Cardiac muscle cell (in vitro differentiated cells and primary cell): ENCODE data around the gene MAN1B1. TPM values are rescaled to one million over a fixed set of nuclear protein-coding genes. Genes with fewer than 3 reads are reported as not detected.

Source experiments
- DNase-seq, 2 donors: peaks; one replicate each; pipeline versions ENCODE4 v3.0.0 to v3.0.0-alpha.2; 2010 to 2017; ENCODE audit warnings: low read depth in 1 of 2, low spot score in 1 of 2
- H3K27ac ChIP-seq: fragments of 200-600 bp; sonication (generic); 2 replicates; pipeline ENCODE4 v1.5.1; 2016
- H3K27me3 ChIP-seq: fragments of 200-600 bp; sonication (generic); 2 replicates; pipeline ENCODE4 v1.6.0; 2016; ENCODE audit warnings: control low read depth
- H3K36me3 ChIP-seq: fragments of 200-600 bp; sonication (generic); 2 replicates; pipeline ENCODE4 v1.5.1; 2016; ENCODE audit warnings: control low read depth
- H3K4me1 ChIP-seq: fragments of 200-600 bp; sonication (generic); 2 replicates; pipeline ENCODE4 v1.8.1; 2017; ENCODE audit warnings: low read depth, mild to moderate bottlenecking, mixed run types
- H3K4me3 ChIP-seq: fragments of 200-600 bp; sonication (generic); 2 replicates; pipeline ENCODE4 v1.5.1; 2016; ENCODE audit warnings: mild to moderate bottlenecking
- H3K9me3 ChIP-seq: fragments of 200-600 bp; sonication (generic); 2 replicates; pipeline ENCODE4 v1.5.1; 2017; ENCODE audit warnings: low read depth, mild to moderate bottlenecking, control low read depth
- CTCF ChIP-seq: IDR thresholded peaks from 2 replicates; pipeline ENCODE4 v1.5.1; 2012; ENCODE audit warnings: low read depth, mild to moderate bottlenecking, low read length
- polyA plus RNA-seq: library from polyadenylated mRNA; unstranded; fragments of >200 nt; fragmentation: Nextera tagmentation; extraction: Ambion mirVana; gene quantifications from 2 replicates; pipeline ENCODE4 v1.2.1, GENCODE V29; 2016
- total RNA-seq: library from RNA; depleted of rRNA; stranded (reverse); fragments of >200 nt; gene quantifications from 2 replicates; pipeline ENCODE4 v1.2.3, GENCODE V29; 2016

Gene MAN1B1
- total and polyA plus RNA-seq, 2 experiments from 2014 or later = 67.6 to 73.3 TPM

DNA sequence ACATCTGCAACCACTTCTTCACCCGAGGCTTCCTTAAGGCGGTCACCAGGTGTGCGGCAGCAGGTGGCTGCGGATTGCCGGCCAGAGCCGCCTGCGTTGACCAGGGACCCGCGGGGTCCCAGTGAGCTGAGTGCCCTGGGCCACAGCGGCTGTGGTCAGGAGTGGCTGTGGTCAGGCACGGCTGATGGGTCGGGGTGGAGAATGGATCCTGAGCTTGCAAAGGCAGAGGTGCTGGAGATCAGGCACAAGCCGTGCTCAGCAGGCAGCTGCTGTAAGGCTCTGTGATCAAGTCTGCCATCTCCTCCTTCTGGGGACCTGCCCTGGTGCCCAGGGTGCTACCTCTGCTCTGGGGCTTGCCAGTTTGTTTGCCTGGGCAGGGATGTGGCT lies 7.4 kb upstream of the MAN1B1 start:
- no peak overlapping the region for H3K4me3 ChIP-seq
- no peak overlapping the region for H3K27ac ChIP-seq
- no peaks in the 10 kb centered on the region for H3K4me1 ChIP-seq
- no peak for TF ChIP-seq CTCF
- no peak for DNase-seq
- H3K27me3 ChIP-seq = peaks cover 33% of the 10 kb centered on the region
- no peaks in the 10 kb centered on the region for H3K36me3 ChIP-seq
- no peaks in the 10 kb centered on the region for H3K9me3 ChIP-seq

DNA sequence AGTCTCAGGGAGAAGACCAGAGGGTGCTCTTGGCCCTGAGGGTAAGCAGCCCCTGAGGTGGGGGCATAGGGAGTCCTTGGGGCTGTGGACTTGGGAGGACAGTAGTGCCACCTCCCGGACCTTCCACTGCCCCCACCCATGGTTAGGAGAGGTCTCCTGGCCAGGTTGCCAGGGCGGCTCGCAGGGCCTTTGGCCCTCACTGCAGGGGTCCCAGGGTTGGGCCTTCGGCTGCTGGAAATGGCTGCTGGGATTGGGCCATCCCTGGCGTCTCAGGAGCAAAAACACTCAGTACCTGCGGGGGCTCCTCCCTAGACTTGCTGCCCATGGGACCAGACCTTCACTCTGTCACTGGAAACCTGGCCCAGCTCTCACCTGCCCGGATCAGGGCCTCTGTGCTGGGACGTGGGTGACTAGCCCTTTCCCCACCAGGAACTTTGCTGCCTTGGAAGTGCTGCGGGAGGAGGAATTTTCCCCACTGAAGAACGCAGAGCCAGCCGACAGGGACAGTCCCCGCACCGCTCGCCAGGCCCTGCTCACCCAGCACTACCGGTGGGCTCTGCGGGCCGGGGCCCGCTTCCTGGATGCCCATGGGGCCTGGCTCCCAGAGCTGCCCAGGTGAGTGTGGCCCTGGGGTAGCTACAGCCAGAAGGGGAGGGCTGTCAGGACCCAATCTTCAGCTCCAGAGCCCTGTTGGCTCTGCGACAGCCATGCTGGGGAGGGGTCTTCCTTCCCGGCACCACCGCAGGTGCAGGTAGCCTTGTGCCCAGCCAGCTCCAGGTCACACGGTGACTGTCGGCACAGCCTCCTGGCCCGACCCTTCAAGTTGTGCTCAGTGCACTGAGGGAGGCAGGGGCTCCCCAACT lies 6.3 kb upstream of the MAN1B1 start:
- no peak for TF ChIP-seq CTCF
- Histone ChIP-seq H3K36me3 (no peaks in the 10 kb centered on the region), H3K4me1 (no peaks in the 10 kb centered on the region), H3K27ac (no peak overlapping the region), H3K4me3 (no peak overlapping the region), H3K27me3 (peaks cover 33% of the 10 kb centered on the region), H3K9me3 (no peaks in the 10 kb centered on the region)
- DNase-seq = no peak

DNA sequence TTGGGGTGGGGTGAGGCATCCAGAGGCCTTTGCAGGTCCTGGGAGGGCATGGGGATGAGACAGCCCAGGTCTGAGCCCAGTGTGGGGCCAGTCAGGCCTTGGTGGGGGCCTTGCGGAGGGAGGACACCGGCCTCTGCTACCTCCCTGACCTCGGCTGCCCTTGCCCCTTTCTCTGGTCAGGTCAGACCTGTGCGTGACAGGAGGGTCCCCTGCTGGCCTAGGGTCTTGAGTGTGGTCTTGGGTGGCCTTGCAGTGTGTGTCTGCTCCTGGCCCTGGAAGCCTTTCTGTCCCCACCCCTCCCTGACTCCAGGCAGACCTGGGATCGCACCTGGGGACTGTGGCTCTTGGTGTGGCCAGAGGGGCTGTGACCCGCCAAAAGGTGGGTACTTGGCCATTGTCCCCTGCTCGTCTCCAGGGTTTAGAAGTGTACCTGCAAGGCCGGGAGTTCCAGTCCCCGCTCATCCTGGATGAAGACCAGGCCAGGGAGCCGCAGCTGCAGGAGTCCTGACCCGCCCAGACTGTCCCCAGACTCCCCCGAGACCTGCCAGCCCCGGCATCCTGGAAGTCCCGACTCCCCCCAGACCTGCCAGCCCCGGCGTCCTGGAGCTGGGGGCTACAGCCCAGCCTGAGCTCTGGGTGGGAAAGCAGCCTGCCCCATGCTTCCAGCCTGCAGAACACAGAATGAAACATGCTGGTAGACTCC lies 4.4 kb upstream of the MAN1B1 start:
- Histone ChIP-seq H3K27ac (no peak overlapping the region), H3K27me3 (peaks cover 26% of the 10 kb centered on the region), H3K36me3 (no peaks in the 10 kb centered on the region), H3K4me3 (no peak overlapping the region), H3K9me3 (no peaks in the 10 kb centered on the region), H3K4me1 (no peaks in the 10 kb centered on the region)
- DNase-seq = no peak
- no peak for TF ChIP-seq CTCF

DNA sequence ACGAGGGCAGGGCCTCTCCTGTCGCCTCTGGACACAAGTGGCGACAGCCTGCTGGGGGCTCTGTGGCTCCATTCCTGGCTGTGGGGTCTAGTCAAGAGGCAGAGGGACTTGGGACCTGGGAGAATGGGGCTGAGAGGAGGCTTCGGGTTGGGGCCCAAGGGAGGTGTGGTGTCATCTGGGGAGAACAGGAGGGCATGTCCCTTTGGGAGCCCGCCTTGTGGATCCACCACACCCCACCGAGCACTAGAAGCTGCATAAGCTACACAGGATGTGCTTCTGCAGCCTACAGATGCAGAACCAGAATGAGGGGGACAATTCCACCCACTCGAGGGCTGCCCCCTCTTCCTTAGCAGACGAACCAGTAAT lies 3.9 kb upstream of the MAN1B1 start:
- H3K27me3 ChIP-seq = peaks cover 22% of the 10 kb centered on the region
- H3K9me3 ChIP-seq = no peaks in the 10 kb centered on the region
- H3K36me3 ChIP-seq = no peaks in the 10 kb centered on the region
- peaks cover 4% of the 10 kb centered on the region for H3K4me1 ChIP-seq
- H3K4me3 ChIP-seq = no peak overlapping the region
- no peak overlapping the region for H3K27ac ChIP-seq
- no peak for TF ChIP-seq CTCF
- no peak for DNase-seq

GRCh38 chr9:137083394-137084004 lies 3.3 kb upstream of the MAN1B1 start:
- no peaks in the 10 kb centered on the region for H3K9me3 ChIP-seq
- no peak overlapping the region for H3K4me3 ChIP-seq
- H3K27me3 ChIP-seq = peaks cover 16% of the 10 kb centered on the region
- no peak for TF ChIP-seq CTCF
- H3K36me3 ChIP-seq = no peaks in the 10 kb centered on the region
- no peak overlapping the region for H3K27ac ChIP-seq
- DNase-seq = peak in 1 of 2 donors; percentile 94
- H3K4me1 ChIP-seq = peaks cover 4% of the 10 kb centered on the region
